H9 (cell line): Measurements from ENCODE around the gene BRPF1. TPM values are rescaled to one million over a fixed set of nuclear protein-coding genes. Genes with fewer than 3 reads are reported as not detected.
A peak's percentile ranks its signal among the peaks of the same experiment; 100 is the strongest.

Source experiments
- DNase-seq: peaks from one replicate; pipeline ENCODE4 v3.0.0-alpha.2; 2017
- H2AFZ ChIP-seq: one replicate; pipeline ENCODE4 v1.6.1; 2013; ENCODE audit warnings: mild to moderate bottlenecking, low read length, control low read depth, moderate library complexity
- H2AK5ac ChIP-seq: 2 replicates; pipeline ENCODE4 v1.6.1; 2013; ENCODE audit warnings: low read length, control low read depth, mixed read lengths; ENCODE audit not compliant: insufficient read length
- H2BK120ac ChIP-seq: one replicate; pipeline ENCODE4 v1.6.1; 2013; ENCODE audit warnings: low read depth, mild to moderate bottlenecking, low read length, control low read depth, inconsistent platforms; ENCODE audit not compliant: poor library complexity, severe bottlenecking
- H2BK12ac ChIP-seq: 2 replicates; pipeline ENCODE4 v1.6.1; 2013; ENCODE audit warnings: low read length, control low read depth, mixed read lengths, low read depth; ENCODE audit not compliant: insufficient read length
- H2BK15ac ChIP-seq: 2 replicates; pipeline ENCODE4 v1.6.1; 2013; ENCODE audit warnings: low read depth, low read length, control low read depth
- H2BK20ac ChIP-seq: one replicate; pipeline ENCODE4 v1.6.1; 2013; ENCODE audit warnings: low read depth, mild to moderate bottlenecking, low read length, control low read depth, inconsistent platforms; ENCODE audit not compliant: poor library complexity, severe bottlenecking
- H2BK5ac ChIP-seq: 2 replicates; pipeline ENCODE4 v1.6.1; 2013; ENCODE audit warnings: low read length, control low read depth, mixed read lengths; ENCODE audit not compliant: insufficient read length
- H3K14ac ChIP-seq: 2 replicates; pipeline ENCODE4 v1.6.1; 2013; ENCODE audit warnings: low read length, control low read depth; ENCODE audit not compliant: insufficient read depth
- H3K18ac ChIP-seq: 2 replicates; pipeline ENCODE4 v1.6.1; 2013; ENCODE audit warnings: low read depth, mild to moderate bottlenecking, mixed read lengths, low read length, control low read depth; ENCODE audit not compliant: insufficient read length
- H3K23ac ChIP-seq: 2 replicates; pipeline ENCODE4 v1.6.1; 2013; ENCODE audit warnings: low read length, control low read depth, mixed read lengths, low read depth; ENCODE audit not compliant: insufficient read length
- H3K23me2 ChIP-seq: 2 replicates; pipeline ENCODE4 v1.6.1; 2013; ENCODE audit warnings: low read depth, mild to moderate bottlenecking, mixed read lengths, low read length, control low read depth; ENCODE audit not compliant: insufficient read length, poor library complexity, severe bottlenecking
- H3K27ac ChIP-seq: 2 replicates; pipeline ENCODE4 v1.5.1; 2013; ENCODE audit warnings: low read length, control low read depth, mixed read lengths, low read depth; ENCODE audit not compliant: insufficient read length
- H3K27me3 ChIP-seq: 2 replicates; pipeline ENCODE4 v1.6.1; 2013; ENCODE audit warnings: low read length, control low read depth, inconsistent platforms; ENCODE audit not compliant: insufficient read depth
- H3K4ac ChIP-seq: 2 replicates; pipeline ENCODE4 v1.6.1; 2013; ENCODE audit warnings: low read depth, mild to moderate bottlenecking, control low read depth, inconsistent platforms, low read length, moderate library complexity
- H3K4me1 ChIP-seq: 2 replicates; pipeline ENCODE4 v1.6.1; 2013; ENCODE audit warnings: low read length, control low read depth, inconsistent platforms; ENCODE audit not compliant: insufficient read depth
- H3K4me2 ChIP-seq: 2 replicates; pipeline ENCODE4 v1.6.1; 2013; ENCODE audit warnings: low read length, control low read depth, mixed read lengths; ENCODE audit not compliant: insufficient read length, insufficient read depth
- H3K56ac ChIP-seq: 2 replicates; pipeline ENCODE4 v1.6.1; 2013; ENCODE audit warnings: low read depth, mild to moderate bottlenecking, mixed read lengths, low read length, control low read depth; ENCODE audit not compliant: insufficient read length
- H3K79me1 ChIP-seq: 2 replicates; pipeline ENCODE4 v1.6.1; 2013; ENCODE audit warnings: low read depth, mild to moderate bottlenecking, moderate library complexity, low read length, control low read depth, inconsistent platforms; ENCODE audit not compliant: insufficient read depth, poor library complexity, severe bottlenecking
- H3K79me2 ChIP-seq: 2 replicates; pipeline ENCODE4 v1.6.1; 2013; ENCODE audit warnings: low read length, control low read depth, inconsistent platforms; ENCODE audit not compliant: insufficient read depth
- H3K9ac ChIP-seq: 2 replicates; pipeline ENCODE4 v1.6.1; 2013; ENCODE audit warnings: low read length, control low read depth, mixed read lengths; ENCODE audit not compliant: insufficient read length; ENCODE audit errors: extremely low read depth
- H3K9me3 ChIP-seq: one replicate; pipeline ENCODE4 v1.6.1; 2013; ENCODE audit warnings: low read depth, low read length, inconsistent platforms; ENCODE audit not compliant: control insufficient read depth
- H3T11ph ChIP-seq: one replicate; pipeline ENCODE4 v1.6.1; 2013; ENCODE audit warnings: mild to moderate bottlenecking, low read length, control low read depth, inconsistent platforms
- H4K20me1 ChIP-seq: one replicate; pipeline ENCODE4 v1.6.1; 2013; ENCODE audit not compliant: control insufficient read depth, insufficient read length, insufficient read depth
- H4K5ac ChIP-seq: 2 replicates; pipeline ENCODE4 v1.6.1; 2013; ENCODE audit warnings: low read depth, mild to moderate bottlenecking, mixed read lengths, low read length, control low read depth; ENCODE audit not compliant: insufficient read length
- H4K8ac ChIP-seq: replicated peaks from 2 replicates; pipeline ENCODE4 v1.6.1; 2013; ENCODE audit warnings: low read length, control low read depth, mixed read lengths, low read depth; ENCODE audit not compliant: insufficient read length
- H4K91ac ChIP-seq: 2 replicates; pipeline ENCODE4 v1.6.1; 2013; ENCODE audit warnings: low read depth, mild to moderate bottlenecking, moderate library complexity, mixed read lengths, low read length, control low read depth; ENCODE audit not compliant: insufficient read length
- H3K27ac Mint-ChIP-seq, 3 experiments: 2 replicates in 2 of 3; 3 replicates in 1 of 3; pipeline ENCODE4 v1.8.0; 2020 to 2021; ENCODE audit warnings: mixed read lengths in 3 of 3, mild to moderate bottlenecking in 1 of 3, moderate library complexity in 1 of 3
- H3K27me3 Mint-ChIP-seq: 2 replicates; pipeline ENCODE4 v1.8.0; 2021; ENCODE audit warnings: low read depth, mild to moderate bottlenecking, moderate library complexity, mixed read lengths
- H3K36me3 Mint-ChIP-seq, 3 experiments: 2 replicates in 2 of 3; 3 replicates in 1 of 3; pipeline ENCODE4 v1.8.0; 2020 to 2021; ENCODE audit warnings: low read depth in 3 of 3, mixed read lengths in 3 of 3; ENCODE audit not compliant: insufficient read depth in 1 of 3
- H3K4me1 Mint-ChIP-seq, 2 experiments: 2 replicates each; pipeline ENCODE4 v1.8.0; 2020; ENCODE audit warnings: mixed read lengths in 2 of 2
- H3K4me3 Mint-ChIP-seq, 2 experiments: 2 replicates in 1 of 2; 3 replicates in 1 of 2; pipeline ENCODE4 v1.8.0; 2020 to 2021; ENCODE audit warnings: mild to moderate bottlenecking in 2 of 2, mixed read lengths in 2 of 2, moderate library complexity in 1 of 2
- H3K9me3 Mint-ChIP-seq, 2 experiments: 2 replicates in 1 of 2; 3 replicates in 1 of 2; pipeline ENCODE4 v1.8.0; 2020; ENCODE audit warnings: mild to moderate bottlenecking in 2 of 2, mixed read lengths in 2 of 2, moderate library complexity in 1 of 2
- CTCF ChIP-seq: fragments of 200-600 bp; sonication (generic); conservative IDR thresholded peaks from 3 replicates; pipeline ENCODE4 v1.8.0; 2021; ENCODE audit warnings: antibody characterized with exemption, mild to moderate bottlenecking
- WGBS: extraction: QIAGEN DNeasy Blood & Tissue Kit; methylation state at CpG from one replicate; pipeline ENCODE4 v1.1.7; 2013; ENCODE audit warnings: missing lambda C conversion rate, low lambda C conversion rate, mixed read lengths; ENCODE audit not compliant: insufficient read length; ENCODE audit errors: extremely low coverage; 5-methylcytosine and 5-hydroxymethylcytosine counted together
- total RNA-seq: library from RNA; stranded (reverse); gene quantifications from 2 replicates; pipeline ENCODE4 v1.2.1, GENCODE V29; 2021

Gene BRPF1
- total RNA-seq, 1 experiment from 2014 or later, result 38.6 TPM

GRCh38 chr3:9730657-9731205, 804 bp upstream of the BRPF1 start:
- H3K79me1 ChIP-seq, result peaks cover 4% of the 10 kb centered on the region
- H3K18ac ChIP-seq, result no peak overlapping the region
- Mint-ChIP-seq H3K27ac (peak overlapping the region; percentile 57 to 96 (median 60)), H3K4me1 (peaks cover 24 to 31% of the 10 kb centered on the region in 2 experiments), H3K4me3 (peak overlapping the region; percentile 88 to 91), H3K36me3 (peaks cover 6 to 26% (median 22%) of the 10 kb centered on the region in 3 experiments; a peak in 6 of 7 replicates), H3K9me3 (no peaks in the 10 kb centered on the region; a peak in 1 of 5 replicates), H3K27me3 (no peaks in the 10 kb centered on the region)
- peaks cover 2% of the 10 kb centered on the region for H4K20me1 ChIP-seq
- no peak overlapping the region for H2BK12ac ChIP-seq
- H2BK15ac ChIP-seq, result no peak overlapping the region
- H3K27ac ChIP-seq, result no peak overlapping the region
- H2BK5ac ChIP-seq, result no peak overlapping the region
- no peaks in the 10 kb centered on the region for H3K27me3 ChIP-seq
- H3K14ac ChIP-seq, result no peak overlapping the region
- no peak overlapping the region for H2BK120ac ChIP-seq
- TF ChIP-seq CTCF, result no peak
- H3K79me2 ChIP-seq, result peaks cover 13% of the 10 kb centered on the region; the same call in 1 of the 2 replicates
- H3K9me3 ChIP-seq, result no peaks in the 10 kb centered on the region
- no peak overlapping the region for H2AK5ac ChIP-seq
- peak overlapping the region; percentile 6 for H3K9ac ChIP-seq
- H3K4me2 ChIP-seq, result peak overlapping the region; percentile 68
- no peak overlapping the region for H3K56ac ChIP-seq
- no peak overlapping the region for H3K23ac ChIP-seq
- peak overlapping the region; percentile 68 for H2AFZ ChIP-seq
- H3K4me1 ChIP-seq, result no peaks in the 10 kb centered on the region
- no CpG with 5 or more reads among the region's 17 CpGs for WGBS
- no peak overlapping the region for H4K8ac ChIP-seq
- H4K5ac ChIP-seq, result no peak overlapping the region
- no peak overlapping the region for H3K4ac ChIP-seq
- no peak overlapping the region for H3T11ph ChIP-seq
- no peak for DNase-seq
- H2BK20ac ChIP-seq, result no peak overlapping the region
- H3K23me2 ChIP-seq, result peaks cover 14% of the 10 kb centered on the region
- H4K91ac ChIP-seq, result no peak overlapping the region
